IMR-90 (cell line): Measurements from ENCODE around the gene POLG2. TPM values are rescaled to one million over a fixed set of nuclear protein-coding genes. Genes with fewer than 3 reads are reported as not detected.

Experiments used
- ATAC-seq: fragments of 200-7000 bp; cut with Tn5 transposase; 2 replicates; pipeline ENCODE4 v1.9.1; 2020; ENCODE audit warnings: low read depth, mild to moderate bottlenecking, moderate library complexity
- BruUV-seq: library from RNA; stranded (reverse); fragments of 400-500 nt; replicated peaks from 2 replicates; lab custom pipeline; 2021; lab: Mats Ljungman, UMichigan
- CTCF ChIA-PET: fragments of 300-600 bp; formaldehyde crosslinking; extraction: SDS; loops from one replicate; lab custom pipeline; 2021; ENCODE audit warnings: antibody characterized with exemption; lab: Yijun Ruan, JAX
- POLR2A ChIA-PET: fragments of 300-600 bp; sonication (Branson Sonifier 250); formaldehyde crosslinking; loops from one replicate; lab custom pipeline; 2022; ENCODE audit warnings: antibody characterized with exemption; ENCODE audit not compliant: unreplicated experiment; lab: Charles Lee
- DNase-seq: peaks from one replicate; pipeline ENCODE4 v3.0.0; 2013
- H2AFZ ChIP-seq: replicated peaks from 2 replicates; pipeline ENCODE3; 2013; ENCODE audit warnings: low read length, mild to moderate bottlenecking; ENCODE audit not compliant: poor library complexity
- H2AK5ac ChIP-seq: 2 replicates; pipeline ENCODE4 v1.6.1; 2013; ENCODE audit warnings: low read depth, low read length, inconsistent platforms
- H2AK9ac ChIP-seq: replicated peaks from 2 replicates; pipeline ENCODE3; 2013; ENCODE audit warnings: mild to moderate bottlenecking, low read depth, low read length, moderate library complexity; ENCODE audit not compliant: poor library complexity
- H2BK120ac ChIP-seq: 2 replicates; pipeline ENCODE4 v1.6.1; 2013; ENCODE audit warnings: low read depth, low read length, inconsistent platforms
- H2BK15ac ChIP-seq: 3 replicates; pipeline ENCODE4 v1.6.1; 2013; ENCODE audit warnings: low read depth, low read length, inconsistent platforms
- H2BK20ac ChIP-seq: 2 replicates; pipeline ENCODE4 v1.6.1; 2013; ENCODE audit warnings: low read depth, mild to moderate bottlenecking, inconsistent platforms, low read length, moderate library complexity
- H2BK5ac ChIP-seq: 2 replicates; pipeline ENCODE4 v1.6.1; 2013; ENCODE audit warnings: mild to moderate bottlenecking, low read depth, low read length, inconsistent platforms; ENCODE audit not compliant: poor library complexity, severe bottlenecking
- H3K14ac ChIP-seq: replicated peaks from 2 replicates; pipeline ENCODE4 v1.6.1; 2013; ENCODE audit warnings: low read depth, low read length, inconsistent platforms
- H3K18ac ChIP-seq: 2 replicates; pipeline ENCODE4 v1.6.1; 2013; ENCODE audit warnings: low read depth, low read length, control low read depth
- H3K23ac ChIP-seq: 2 replicates; pipeline ENCODE4 v1.6.1; 2013; ENCODE audit warnings: low read depth, low read length, inconsistent platforms
- H3K27ac ChIP-seq: 2 replicates; pipeline ENCODE4 v1.5.1; 2013; ENCODE audit warnings: mild to moderate bottlenecking, control low read depth, low read length; ENCODE audit not compliant: insufficient read depth
- H3K27me3 ChIP-seq: 2 replicates; pipeline ENCODE4 v1.6.1; 2013; ENCODE audit warnings: low read length; ENCODE audit not compliant: control insufficient read depth, insufficient read depth
- H3K36me3 ChIP-seq: 2 replicates; pipeline ENCODE4 v1.6.1; 2013; ENCODE audit warnings: low read length, mixed read lengths; ENCODE audit not compliant: control insufficient read depth, insufficient read depth
- H3K4ac ChIP-seq: 2 replicates; pipeline ENCODE4 v1.6.1; 2013; ENCODE audit warnings: low read depth, low read length, inconsistent platforms
- H3K4me1 ChIP-seq: 2 replicates; pipeline ENCODE4 v1.6.1; 2013; ENCODE audit warnings: low read length, mixed read lengths; ENCODE audit not compliant: control insufficient read depth, insufficient read depth
- H3K4me2 ChIP-seq: 2 replicates; pipeline ENCODE4 v1.6.1; 2013; ENCODE audit warnings: low read depth, mild to moderate bottlenecking, control low read depth, low read length, moderate library complexity
- H3K4me3 ChIP-seq: 2 replicates; pipeline ENCODE4 v1.5.1; 2013; ENCODE audit warnings: low read depth, mild to moderate bottlenecking, control low read depth, low read length, moderate library complexity; ENCODE audit not compliant: insufficient read depth
- H3K56ac ChIP-seq: 2 replicates; pipeline ENCODE4 v1.6.1; 2013; ENCODE audit warnings: low read length, inconsistent platforms; ENCODE audit not compliant: insufficient read depth; ENCODE audit errors: extremely low read depth
- H3K79me1 ChIP-seq, 2 experiments: 2 replicates each; pipeline ENCODE4 v1.6.1; 2013; ENCODE audit warnings: low read length in 2 of 2, inconsistent platforms in 1 of 2, low read depth in 1 of 2
- H3K9ac ChIP-seq: 2 replicates; pipeline ENCODE4 v1.6.1; 2013; ENCODE audit warnings: low read depth, low read length, control low read depth
- H3K9me1 ChIP-seq: 2 replicates; pipeline ENCODE4 v1.6.1; 2013; ENCODE audit warnings: low read length, inconsistent platforms; ENCODE audit not compliant: insufficient read depth
- H3K9me3 ChIP-seq: 2 replicates; pipeline ENCODE4 v1.6.1; 2013; ENCODE audit warnings: low read length; ENCODE audit not compliant: control insufficient read depth, insufficient read depth
- H4K20me1 ChIP-seq: 2 replicates; pipeline ENCODE4 v1.6.1; 2013; ENCODE audit warnings: low read length, inconsistent platforms; ENCODE audit not compliant: insufficient read depth
- H4K5ac ChIP-seq: 2 replicates; pipeline ENCODE4 v1.6.1; 2013; ENCODE audit warnings: mild to moderate bottlenecking, low read depth, low read length, control low read depth
- H4K8ac ChIP-seq, 2 experiments: 2 replicates each; pipeline ENCODE4 v1.6.1; 2013; ENCODE audit warnings: low read depth in 2 of 2, low read length in 2 of 2, control low read depth in 1 of 2, inconsistent platforms in 1 of 2
- H4K91ac ChIP-seq: 2 replicates; pipeline ENCODE4 v1.6.1; 2013; ENCODE audit warnings: low read depth, low read length, inconsistent platforms; ENCODE audit not compliant: insufficient read depth
- BHLHE40 ChIP-seq: fragments of 150-350 bp; IDR thresholded peaks from 2 replicates; pipeline ENCODE4 v1.6.1; 2016; ENCODE audit warnings: mild to moderate bottlenecking, low read depth, low read length
- CTCF ChIP-seq: conservative IDR thresholded peaks from 2 replicates; pipeline ENCODE4 v1.5.1; 2012; ENCODE audit warnings: mild to moderate bottlenecking, low read depth, low read length, improper control_type of control experiment
- WGBS, 2 experiments: methylation state at CpG; one replicate each; pipeline versions ENCODE4 v1.1.5 to v1.1.7; 2013; ENCODE audit warnings: missing lambda C conversion rate in 2 of 2; ENCODE audit not compliant: insufficient read length in 1 of 2; ENCODE audit errors: extremely low coverage in 2 of 2; 5-methylcytosine and 5-hydroxymethylcytosine counted together
- dilution Hi-C: fragments of 300-500 bp; cut with HindIII; formaldehyde crosslinking; loops from one replicate; pipeline ENCODE4 v1.14.3; 2018; ENCODE audit warnings: low sequenced_read_pairs; ENCODE audit not compliant: unreplicated experiment
- in situ Hi-C: fragments of 300-500 bp; cut with MboI; formaldehyde crosslinking; loops from 3 replicates; pipeline ENCODE4 v1.14.3; 2019; ENCODE audit warnings: low sequenced_read_pairs, inconsistent platforms, mixed read lengths
- intact Hi-C: fragments of 100-400 bp; cut with micrococcal nuclease; formaldehyde crosslinking; loops from 2 replicates; pipeline ENCODE4 v1.10.0; 2022
- polyA plus RNA-seq, 3 experiments: library from polyadenylated mRNA; depleted of rRNA; stranded (reverse); fragments of >200 nt; gene quantifications; 2 replicates each; pipeline ENCODE4 v1.2.3, GENCODE V29; 2012; ENCODE audit warnings: low replicate concordance in 1 of 3
- total RNA-seq: library from RNA; depleted of rRNA; stranded (reverse); fragments of >200 nt; gene quantifications from 2 replicates; pipeline ENCODE4 v1.2.3, GENCODE V29; 2012

Gene POLG2
- total and polyA plus RNA-seq, 2 of the 4 experiments (the other 2 are of a cell fraction) = 7.0 to 7.7 TPM

GRCh38 chr17:64441772-64442540, 54.9 kb downstream of the POLG2 start:
- H3K4me2 ChIP-seq = no peak overlapping the region
- H2AFZ ChIP-seq = peak overlapping the region; percentile 76
- no peak overlapping the region for H2BK120ac ChIP-seq
- no peak overlapping the region for H3K18ac ChIP-seq
- ChIA-PET POLR2A (no interaction called here), CTCF (interaction anchor here (0.6 kb wide), 1 partner anchor 10 kb away, joined by 3 read pairs; no protein-coding TSS in a partner anchor)
- intact Hi-C loops = no loop called here
- no peak overlapping the region for H3K14ac ChIP-seq
- peaks cover 17% of the 10 kb centered on the region for H3K9me3 ChIP-seq
- ATAC-seq (peak; percentile 54; the same call in 1 of the 2 replicates), DNase-seq (peak; percentile 54)
- no peak overlapping the region for H2AK9ac ChIP-seq
- no peak overlapping the region for H3K27ac ChIP-seq
- H3K4me3 ChIP-seq = no peak overlapping the region
- H4K91ac ChIP-seq = no peak overlapping the region
- dilution Hi-C loops = no loop called here
- no peak for TF ChIP-seq CTCF
- no peak for TF ChIP-seq BHLHE40
- H4K8ac ChIP-seq = no peak overlapping the region
- no peaks in the 10 kb centered on the region for H4K20me1 ChIP-seq
- H3K27me3 ChIP-seq = no peaks in the 10 kb centered on the region
- no peak overlapping the region for H3K23ac ChIP-seq
- H3K4ac ChIP-seq = no peak overlapping the region
- no peak overlapping the region for H4K5ac ChIP-seq
- no peaks in the 10 kb centered on the region for H3K36me3 ChIP-seq
- H2BK5ac ChIP-seq = no peak overlapping the region
- no peak overlapping the region for H3K56ac ChIP-seq
- H2BK20ac ChIP-seq = no peak overlapping the region
- in situ Hi-C loops = no loop called here
- no peaks in the 10 kb centered on the region for H3K4me1 ChIP-seq
- H3K9me1 ChIP-seq = no peaks in the 10 kb centered on the region
- H2AK5ac ChIP-seq = no peak overlapping the region
- WGBS, 2 experiments = 43% methylated on average over 1 of the region's 10 CpGs; no CpG with 5 or more reads in 1 of the 2 experiments
- no peaks in the 10 kb centered on the region for H3K79me1 ChIP-seq
- H2BK15ac ChIP-seq = no peak overlapping the region
- no TSS peak for BruUV-seq
- H3K9ac ChIP-seq = no peak overlapping the region
